Germinal center (tissue), 1 donor: Measurements from ENCODE around the gene CITED1.
"Not testable (repeated sequence)": the region's sequence is repeated elsewhere in the genome, so short reads cannot be mapped to it uniquely, and the experiment has no call there.

Experiments
- DNase-seq: peaks from one replicate; pipeline ENCODE4 v3.0.0; 2012; ENCODE audit warnings: mixed read lengths, low spot score

Gene CITED1, protein sequence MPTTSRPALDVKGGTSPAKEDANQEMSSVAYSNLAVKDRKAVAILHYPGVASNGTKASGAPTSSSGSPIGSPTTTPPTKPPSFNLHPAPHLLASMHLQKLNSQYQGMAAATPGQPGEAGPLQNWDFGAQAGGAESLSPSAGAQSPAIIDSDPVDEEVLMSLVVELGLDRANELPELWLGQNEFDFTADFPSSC

DNA sequence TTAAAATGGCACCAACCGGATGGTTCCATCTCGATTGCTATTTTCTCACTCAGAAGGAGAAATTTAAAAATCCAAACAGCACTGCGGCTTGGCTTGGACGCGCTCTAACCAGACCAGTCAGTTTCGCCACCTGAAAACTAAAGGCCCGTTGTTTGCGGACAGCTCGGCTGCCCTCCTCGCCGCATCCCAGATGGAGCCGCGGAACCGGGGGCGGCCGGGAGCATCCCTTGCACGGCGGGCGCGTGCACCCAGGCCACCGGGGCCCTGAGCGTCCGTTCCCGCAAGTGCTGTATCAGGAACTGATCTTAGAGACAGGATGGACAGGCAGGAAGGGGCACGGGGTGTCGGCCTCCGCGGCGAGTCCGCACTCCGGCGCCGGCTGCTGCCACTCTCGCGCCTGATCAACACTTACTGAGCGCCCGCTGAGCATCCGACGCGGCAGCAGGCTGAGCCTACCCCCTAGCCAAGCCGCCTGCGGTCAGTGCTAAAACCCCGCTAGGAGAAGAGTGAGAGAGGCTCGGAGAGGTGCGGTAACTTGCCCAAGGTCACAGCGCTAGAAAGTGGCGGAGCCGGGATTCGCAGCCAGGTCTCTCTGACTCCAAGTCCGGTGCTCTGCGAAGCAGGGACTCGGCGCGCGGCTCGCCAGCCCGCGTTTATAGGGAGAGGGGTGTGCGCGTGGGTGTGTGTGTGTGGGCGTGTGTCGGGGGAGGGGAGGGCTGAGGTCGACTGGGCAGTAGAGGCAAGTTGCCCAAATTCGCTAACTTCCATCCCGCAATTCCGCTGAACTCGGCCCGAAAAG lies at the start of gene CITED1:
Gene CITED1 (minus strand): TSS at position 629 of the 799 bp plus-strand sequence. CDS start 3,045 bp downstream, outside the sequence.
- DNase-seq, result no peak

DNA sequence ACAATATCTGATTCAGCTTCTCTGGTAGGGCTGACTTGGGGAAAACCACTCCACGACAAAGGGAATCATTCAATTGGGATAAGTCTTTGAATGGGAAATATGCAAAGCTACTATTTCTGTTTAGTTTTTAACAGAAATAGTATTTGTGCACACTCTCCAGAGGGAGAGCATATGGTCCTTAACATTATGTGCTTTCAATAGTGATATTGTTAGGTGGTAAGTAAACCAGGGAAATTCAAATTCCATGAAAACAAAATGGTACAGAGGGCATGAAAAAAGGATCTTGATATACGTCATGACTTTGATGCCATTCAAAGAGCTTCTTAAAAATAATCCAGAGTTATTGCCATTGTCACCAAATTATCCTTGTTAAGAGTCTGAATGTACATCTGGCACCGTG lies 47.1 kb upstream of the CITED1 start:
- DNase-seq, result no peak

DNA sequence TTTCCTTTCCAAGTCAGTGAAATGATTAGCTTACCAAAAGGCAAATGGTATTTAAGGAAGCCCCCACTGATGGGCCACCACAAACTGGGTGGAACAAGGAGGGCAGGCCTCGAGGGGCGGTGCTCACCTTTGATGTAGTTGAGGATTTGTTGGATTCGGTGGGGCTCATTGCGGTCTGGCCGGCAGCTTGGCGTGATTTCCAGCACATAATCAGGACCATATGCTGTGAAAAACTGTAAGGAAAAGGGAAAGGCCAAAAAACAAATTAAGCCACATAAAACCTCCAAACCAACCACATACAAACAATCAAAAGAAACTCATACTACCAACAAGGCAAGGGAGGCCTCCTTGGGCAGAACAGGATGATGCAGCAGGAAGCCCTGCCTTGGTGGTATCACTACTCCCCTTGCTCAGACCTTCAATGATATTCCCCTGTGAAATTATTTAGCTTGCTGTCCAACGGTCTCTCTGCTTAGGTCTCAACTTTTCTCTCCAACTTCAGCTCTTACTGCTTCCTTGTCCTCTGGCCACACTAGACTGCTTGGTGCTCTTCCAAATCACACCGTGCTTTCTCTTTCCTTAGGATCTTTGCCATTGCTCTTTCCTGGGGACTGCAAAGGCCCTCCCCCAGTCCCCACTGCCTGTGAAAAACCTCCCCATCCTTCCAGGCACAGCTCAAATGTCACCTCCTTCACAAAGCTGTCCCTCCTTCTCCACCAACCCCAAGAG lies 46.1 kb upstream of the CITED1 start:
- DNase-seq, result no peak

DNA sequence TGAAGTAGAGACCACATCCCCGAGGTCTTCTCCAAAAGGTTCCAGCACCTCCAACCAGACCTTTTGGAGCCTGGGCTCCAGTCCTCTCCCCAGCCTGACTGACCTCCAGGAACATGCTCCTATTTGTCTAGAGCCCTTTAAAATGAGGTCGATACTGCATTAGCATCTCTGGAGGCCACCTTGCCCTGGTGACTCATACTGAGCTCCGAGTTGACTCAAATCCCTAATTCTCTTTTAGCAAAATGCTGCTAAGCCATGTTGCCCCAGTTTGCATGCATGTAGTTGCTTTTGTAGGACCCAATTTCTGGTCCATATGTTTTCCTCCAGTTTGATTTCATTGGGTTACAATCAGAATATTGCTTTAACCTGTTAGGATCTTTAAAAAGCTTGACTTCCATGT lies 43.5 kb upstream of the CITED1 start:
- no peak for DNase-seq

- DNase-seq, result no peak
Measured at GRCh38 chrX:72348247-72348979, 42.7 kb upstream of the CITED1 start.

GRCh38 chrX:72347366-72347765 lies 41.7 kb upstream of the CITED1 start:
- DNase-seq, result no peak

- DNase-seq, result no peak
Measured at GRCh38 chrX:72346302-72346949, 40.7 kb upstream of the CITED1 start.

GRCh38 chrX:72340626-72341025 lies 34.9 kb upstream of the CITED1 start:
- DNase-seq, result no peak

DNA sequence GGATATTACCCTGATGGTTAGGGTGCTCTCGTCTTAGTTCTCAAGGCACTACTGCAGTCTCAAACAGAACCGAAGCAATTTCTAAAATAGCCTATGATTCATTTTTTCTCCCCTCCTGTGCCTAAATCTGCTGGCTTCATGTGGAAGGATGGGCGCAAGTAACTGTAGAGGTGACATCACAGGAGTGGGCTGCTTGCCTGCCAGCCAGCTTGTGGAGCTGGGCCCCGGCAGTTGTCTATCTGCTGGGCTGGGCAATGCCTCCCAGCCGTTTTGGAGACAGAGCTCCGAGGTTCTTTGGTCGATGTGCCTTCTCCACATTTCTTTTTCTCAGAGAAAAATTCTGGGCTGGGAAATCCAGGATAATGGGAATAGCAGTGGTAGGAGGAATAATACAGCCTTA lies 34.3 kb upstream of the CITED1 start:
- DNase-seq, result no peak

DNA sequence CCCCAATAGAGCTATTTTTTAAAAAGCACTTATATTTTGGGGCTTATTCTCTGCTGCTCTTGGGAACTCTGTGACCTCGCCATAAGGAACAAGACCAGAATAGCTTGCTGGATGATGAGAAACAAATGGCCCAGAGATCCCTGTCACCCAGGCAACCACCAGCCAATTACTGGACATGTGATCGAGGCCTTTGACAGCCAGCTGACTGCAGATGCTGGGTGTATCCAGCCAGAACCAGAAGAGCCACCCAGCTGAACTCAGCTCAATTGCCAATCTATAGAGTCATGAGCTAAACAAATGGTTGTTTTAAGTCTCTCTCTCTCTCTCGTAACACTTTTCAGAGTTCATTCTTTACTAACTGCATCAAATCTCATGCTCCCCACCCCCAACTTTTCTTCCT lies 24.4 kb upstream of the CITED1 start:
- DNase-seq, result no peak

DNA sequence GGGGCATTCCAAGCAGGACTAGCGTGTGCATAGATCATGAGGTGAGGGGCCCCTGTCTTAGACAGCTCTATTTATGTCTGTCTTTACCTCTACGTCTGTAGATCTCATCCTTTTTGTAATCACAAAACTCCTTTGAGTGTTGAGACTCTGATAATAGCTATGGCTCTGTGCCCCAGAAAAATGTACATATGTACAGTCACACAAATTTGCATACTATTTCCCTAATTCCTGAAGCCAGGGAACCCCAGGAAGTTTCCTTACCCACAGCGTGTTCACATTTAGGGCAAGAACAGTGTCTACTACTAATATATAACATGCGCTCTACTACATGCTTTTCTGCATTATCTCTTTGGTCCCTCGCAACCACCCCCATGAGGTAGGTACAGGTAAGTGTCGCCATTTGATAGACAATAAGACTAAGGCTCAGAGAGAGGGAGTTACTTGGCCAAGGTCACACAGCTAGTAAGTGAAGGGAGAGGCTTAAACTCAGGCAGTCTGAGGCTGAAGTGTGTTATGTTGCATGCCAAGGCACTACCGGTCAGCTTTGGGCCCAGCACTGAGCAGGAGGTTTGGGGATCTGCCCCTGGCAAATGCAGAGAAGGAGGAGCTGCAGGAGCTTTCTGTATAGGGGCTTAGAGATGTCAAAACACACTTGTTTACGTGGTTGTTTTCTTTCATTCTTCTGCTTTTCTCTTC lies 21.0 kb upstream of the CITED1 start:
- DNase-seq, result no peak

GRCh38 chrX:72319651-72320050 lies 13.9 kb upstream of the CITED1 start:
- not testable (repeated sequence) for DNase-seq

DNA sequence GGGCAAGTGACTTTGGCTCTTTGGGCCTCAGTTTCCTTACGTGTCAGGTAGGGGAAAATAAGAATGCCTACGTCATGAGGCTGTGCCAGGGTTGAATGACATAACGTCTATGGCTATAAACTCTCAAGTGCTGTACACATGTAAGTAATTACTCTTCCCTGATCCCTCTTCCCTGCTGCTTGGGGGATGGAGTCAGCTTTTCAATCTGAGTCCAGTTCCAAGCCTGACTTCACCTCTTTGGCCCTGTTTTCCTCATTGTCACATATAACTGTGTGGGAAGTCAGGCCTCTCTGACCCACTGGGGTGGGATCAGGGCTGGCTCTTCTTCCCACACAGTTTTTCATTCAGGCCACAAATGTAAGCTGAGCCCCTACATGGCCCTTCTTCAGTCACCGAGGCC lies 11.4 kb upstream of the CITED1 start:
- DNase-seq, result no peak

DNA sequence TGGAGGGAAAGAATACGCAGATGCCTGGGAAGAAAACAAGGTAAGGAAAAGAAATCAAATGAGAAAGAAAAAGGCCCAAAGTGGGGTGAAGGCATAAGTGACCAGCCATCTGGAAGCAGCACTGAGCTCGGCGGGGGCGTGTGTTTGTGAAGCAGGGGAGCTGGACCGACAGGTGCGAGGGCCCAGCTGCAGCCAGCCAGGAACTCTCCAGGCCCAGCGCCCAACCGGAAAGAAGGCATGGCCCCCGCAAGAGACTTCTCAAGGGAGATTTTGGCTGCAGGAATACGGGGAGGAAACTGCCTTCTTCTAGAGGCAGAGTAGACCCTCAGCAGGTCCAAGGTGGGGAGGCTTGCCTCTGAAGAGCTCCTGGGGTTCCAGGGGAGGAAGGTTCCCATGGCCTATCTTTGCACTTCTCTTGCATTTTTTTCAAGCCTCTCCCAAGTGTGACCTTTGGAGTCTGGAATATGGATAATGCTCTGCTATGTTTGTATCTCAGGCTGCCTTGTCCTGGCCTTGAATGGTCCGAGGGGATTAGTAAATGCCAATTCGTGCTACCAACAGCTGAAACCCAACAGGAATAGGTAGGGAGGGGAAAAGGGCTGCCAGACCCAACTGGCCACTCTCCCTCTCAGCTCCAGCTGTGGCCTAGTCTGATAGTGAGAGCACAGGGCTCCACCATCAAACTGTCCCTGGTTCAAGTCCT lies 10.8 kb upstream of the CITED1 start:
- no peak for DNase-seq

DNA sequence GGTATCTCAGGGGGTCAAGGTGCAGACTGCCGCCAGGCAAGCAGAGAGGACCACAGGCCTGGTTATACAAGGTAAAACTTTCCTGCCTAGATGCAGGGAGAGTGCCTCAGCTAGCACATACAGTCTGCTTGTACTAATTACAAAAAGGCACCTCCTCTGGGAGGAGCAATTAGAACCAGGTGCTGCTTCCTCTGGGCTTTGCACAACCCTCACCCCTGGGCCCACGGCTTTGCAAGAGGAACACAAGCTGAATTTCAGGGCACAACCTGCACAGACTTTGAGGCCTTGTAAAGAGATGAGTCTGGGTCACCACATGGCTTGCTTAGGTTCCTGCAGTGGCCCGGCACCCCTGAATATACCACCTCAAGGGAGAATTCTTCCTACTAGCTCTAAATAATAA lies 9.2 kb upstream of the CITED1 start:
- no peak for DNase-seq

- DNase-seq, result no peak
Measured at GRCh38 chrX:72313707-72314641, 8.3 kb upstream of the CITED1 start.

- no peak for DNase-seq
Measured at GRCh38 chrX:72312311-72312940, 6.7 kb upstream of the CITED1 start.

- DNase-seq, result no peak
Measured at GRCh38 chrX:72309297-72310071, 3.8 kb upstream of the CITED1 start.
